DND-41 (cell line): ENCODE results near the gene CDCA7L.

Experiments
- EZH2 ChIP-seq: IDR thresholded peaks from 3 replicates; pipeline ENCODE4 v1.6.1; 2012; ENCODE audit warnings: borderline replicate concordance, low read depth, mild to moderate bottlenecking, moderate library complexity, low read length, inconsistent platforms; ENCODE audit not compliant: severe bottlenecking
- TF ChIP-seq, protein P1 (sequence below): IDR thresholded peaks from 2 replicates; pipeline ENCODE4 v1.5.1; 2012; ENCODE audit warnings: borderline replicate concordance, low read length, moderate library complexity, mild to moderate bottlenecking; ENCODE audit not compliant: poor library complexity, severe bottlenecking; ENCODE audit errors: extremely low read depth

DNA sequence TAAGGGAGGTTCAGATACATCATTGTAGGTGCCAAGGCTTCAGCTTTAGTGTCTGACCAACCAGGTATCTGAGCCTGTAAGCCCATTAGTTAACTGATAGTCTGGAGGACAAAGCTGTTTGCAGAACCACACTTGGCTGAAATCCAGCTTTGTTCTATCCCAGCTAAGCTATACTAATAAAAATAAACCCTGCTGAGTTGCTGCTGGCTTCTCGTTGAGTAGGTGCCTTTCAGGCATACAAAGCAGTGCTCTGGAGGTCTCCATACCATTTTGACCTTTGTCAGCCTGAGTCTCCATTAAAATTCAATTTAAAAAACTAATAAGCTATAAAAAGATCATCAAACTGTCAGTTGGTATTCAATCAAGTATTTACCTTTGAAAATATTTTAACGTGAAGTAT lies 22.0 kb downstream of the CDCA7L start:
- TF ChIP-seq, protein P1, sequence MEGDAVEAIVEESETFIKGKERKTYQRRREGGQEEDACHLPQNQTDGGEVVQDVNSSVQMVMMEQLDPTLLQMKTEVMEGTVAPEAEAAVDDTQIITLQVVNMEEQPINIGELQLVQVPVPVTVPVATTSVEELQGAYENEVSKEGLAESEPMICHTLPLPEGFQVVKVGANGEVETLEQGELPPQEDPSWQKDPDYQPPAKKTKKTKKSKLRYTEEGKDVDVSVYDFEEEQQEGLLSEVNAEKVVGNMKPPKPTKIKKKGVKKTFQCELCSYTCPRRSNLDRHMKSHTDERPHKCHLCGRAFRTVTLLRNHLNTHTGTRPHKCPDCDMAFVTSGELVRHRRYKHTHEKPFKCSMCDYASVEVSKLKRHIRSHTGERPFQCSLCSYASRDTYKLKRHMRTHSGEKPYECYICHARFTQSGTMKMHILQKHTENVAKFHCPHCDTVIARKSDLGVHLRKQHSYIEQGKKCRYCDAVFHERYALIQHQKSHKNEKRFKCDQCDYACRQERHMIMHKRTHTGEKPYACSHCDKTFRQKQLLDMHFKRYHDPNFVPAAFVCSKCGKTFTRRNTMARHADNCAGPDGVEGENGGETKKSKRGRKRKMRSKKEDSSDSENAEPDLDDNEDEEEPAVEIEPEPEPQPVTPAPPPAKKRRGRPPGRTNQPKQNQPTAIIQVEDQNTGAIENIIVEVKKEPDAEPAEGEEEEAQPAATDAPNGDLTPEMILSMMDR, result no peak
- TF ChIP-seq EZH2, result no peak
